Kidney glomerular epithelial cell (primary cell): ENCODE data around the gene NANS.
"Not testable (repeated sequence)": the region's sequence is repeated elsewhere in the genome, so short reads cannot be mapped to it uniquely, and the experiment has no call there.

Experiments
- DNase-seq: peaks from one replicate; lab custom pipeline; 2025; lab: John Stamatoyannopoulos, UW

NANS gene, protein sequence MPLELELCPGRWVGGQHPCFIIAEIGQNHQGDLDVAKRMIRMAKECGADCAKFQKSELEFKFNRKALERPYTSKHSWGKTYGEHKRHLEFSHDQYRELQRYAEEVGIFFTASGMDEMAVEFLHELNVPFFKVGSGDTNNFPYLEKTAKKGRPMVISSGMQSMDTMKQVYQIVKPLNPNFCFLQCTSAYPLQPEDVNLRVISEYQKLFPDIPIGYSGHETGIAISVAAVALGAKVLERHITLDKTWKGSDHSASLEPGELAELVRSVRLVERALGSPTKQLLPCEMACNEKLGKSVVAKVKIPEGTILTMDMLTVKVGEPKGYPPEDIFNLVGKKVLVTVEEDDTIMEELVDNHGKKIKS

DNA sequence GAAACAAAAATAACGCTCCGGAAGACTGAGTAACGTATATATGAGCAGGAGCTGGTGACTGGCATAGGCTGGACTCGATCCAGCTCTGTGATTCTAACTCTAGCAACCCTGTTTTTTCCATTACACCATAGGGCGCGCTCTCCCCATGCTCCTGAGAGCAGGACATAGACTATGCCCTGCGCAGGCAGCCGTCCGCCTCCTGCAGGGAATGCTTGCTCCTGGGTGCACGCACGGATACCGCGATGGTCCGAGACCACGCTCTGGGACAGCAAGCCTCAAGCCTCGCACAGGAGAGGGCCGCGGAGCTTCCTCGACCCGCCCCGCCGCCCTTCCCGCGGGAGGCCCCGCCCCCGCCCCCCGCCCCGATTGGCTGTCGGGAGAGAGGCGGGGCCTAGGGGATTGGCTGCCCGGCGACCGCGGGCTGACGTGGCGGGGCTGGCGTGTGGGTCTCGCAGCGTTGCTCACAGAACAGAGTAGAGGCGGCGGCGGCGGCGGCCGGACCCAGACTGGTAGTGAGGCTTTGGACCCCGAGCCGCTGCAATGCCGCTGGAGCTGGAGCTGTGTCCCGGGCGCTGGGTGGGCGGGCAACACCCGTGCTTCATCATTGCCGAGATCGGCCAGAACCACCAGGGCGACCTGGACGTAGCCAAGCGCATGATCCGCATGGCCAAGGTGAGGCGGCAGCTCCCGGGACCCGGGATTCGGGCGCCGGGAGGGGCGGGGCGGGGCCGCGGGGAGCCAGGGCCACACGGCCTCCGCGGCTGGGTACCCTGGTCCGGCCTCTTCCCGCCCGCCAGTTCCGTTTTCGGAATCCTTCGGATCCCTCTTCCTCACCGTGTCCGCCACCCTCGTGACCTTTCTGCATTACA, at the start of gene NANS:
TSS of gene NANS (plus strand) at position 464 of the 869 bp plus-strand sequence. CDS start at position 541, 77 bp downstream.
- peak; percentile 96 for DNase-seq

- no peak for DNase-seq
These were observed 49.1 kb upstream of the NANS start for GRCh38 chr9:98007251-98007928.

GRCh38 chr9:98008764-98009163, 47.8 kb upstream of the NANS start:
- no peak for DNase-seq

- no peak for DNase-seq
These were observed 47.1 kb upstream of the NANS start for GRCh38 chr9:98009437-98009836.

DNA sequence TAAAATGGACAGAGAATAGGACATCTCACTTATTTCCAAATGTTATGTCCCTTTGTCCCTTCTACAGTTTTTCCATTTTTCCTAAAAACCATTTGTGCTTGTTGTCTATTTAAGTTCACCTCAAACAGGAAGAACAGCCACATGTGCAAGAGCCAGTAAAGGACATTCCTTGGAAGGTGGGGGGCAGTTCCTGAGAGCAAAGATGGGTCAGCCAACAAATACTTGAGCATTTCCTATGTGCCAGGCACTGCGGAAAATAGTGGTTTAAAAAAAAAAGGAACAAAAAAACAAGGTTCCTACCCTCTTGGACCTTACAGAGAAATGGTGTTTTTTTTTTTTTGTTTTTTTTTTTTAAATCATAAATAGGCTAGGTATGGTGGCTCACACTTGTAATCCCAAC, 46.6 kb upstream of the NANS start:
- DNase-seq, result no peak

DNA sequence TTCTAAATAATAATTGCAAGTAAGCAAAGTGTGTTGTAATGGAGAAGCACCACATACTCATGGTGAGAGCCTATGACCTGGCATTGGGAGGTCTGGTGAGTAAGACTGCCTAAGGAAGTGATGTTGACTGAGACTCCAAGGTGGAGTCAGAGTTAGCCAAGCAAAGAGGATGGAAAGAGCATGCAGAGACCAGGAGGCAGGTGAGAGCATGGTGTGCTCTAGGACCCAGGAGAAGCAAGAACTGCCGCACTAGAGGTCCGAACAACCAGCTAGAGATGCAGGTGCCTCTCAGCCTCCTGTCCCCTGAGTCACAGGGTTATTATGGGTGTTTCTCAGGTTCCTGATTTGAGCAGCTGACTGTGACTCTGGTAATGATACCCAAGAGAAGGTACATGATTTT, 46.1 kb upstream of the NANS start:
- peak; percentile 72 for DNase-seq

- no peak for DNase-seq
These were observed 45.4 kb upstream of the NANS start for GRCh38 chr9:98011122-98011521.

DNA sequence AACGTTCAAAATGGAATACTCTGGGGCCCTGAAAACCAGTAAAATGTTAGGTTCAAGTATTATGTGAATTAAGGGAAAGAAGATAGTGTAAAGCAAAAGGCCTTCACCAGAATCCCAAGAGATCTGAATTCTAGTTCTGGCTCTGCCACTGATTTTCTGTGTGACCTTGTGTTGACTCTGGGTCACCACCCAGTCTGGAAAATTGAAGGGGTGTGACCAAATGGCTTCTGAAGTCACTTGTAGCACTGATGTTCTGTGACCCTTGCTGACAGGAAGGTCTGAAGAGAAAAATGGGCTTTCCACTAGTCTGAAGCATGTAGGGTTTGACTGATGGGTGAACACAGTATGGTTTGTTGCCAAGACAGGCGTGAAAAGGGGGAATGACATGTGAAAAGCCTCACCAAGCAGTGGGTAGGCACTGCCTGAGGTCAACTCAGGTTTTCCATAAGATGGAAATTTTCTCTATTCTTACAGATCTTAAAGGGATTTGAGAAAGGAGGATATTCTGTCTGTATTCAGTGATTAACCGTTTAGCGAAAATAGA, 40.3 kb upstream of the NANS start:
- DNase-seq, result no peak

DNA sequence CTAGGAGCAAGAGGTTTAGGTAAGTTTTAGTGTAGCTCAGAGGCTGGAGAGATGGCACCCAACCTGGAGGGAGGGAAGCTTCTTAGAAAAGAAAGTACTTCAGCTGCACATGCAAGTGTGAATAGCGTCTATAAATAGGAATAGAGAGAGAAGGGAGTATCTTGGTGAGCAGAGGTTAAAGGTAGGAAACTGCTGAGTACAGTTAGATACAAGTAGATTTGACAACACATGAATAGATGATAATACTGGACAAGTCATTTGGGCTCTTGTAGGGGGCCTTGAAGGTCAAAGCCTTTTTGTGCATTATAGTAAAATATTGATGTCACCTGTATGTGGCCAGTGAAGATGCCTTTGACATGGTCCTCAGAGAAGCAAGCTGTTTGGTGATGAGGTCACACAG, 39.2 kb upstream of the NANS start:
- DNase-seq, result no peak

GRCh38 chr9:98018347-98018746, 38.2 kb upstream of the NANS start:
- no peak for DNase-seq

- no peak for DNase-seq
These were observed 37.4 kb upstream of the NANS start for GRCh38 chr9:98019098-98019497.

- not testable (repeated sequence) for DNase-seq
These were observed 36.7 kb upstream of the NANS start for GRCh38 chr9:98019869-98020268.

DNA sequence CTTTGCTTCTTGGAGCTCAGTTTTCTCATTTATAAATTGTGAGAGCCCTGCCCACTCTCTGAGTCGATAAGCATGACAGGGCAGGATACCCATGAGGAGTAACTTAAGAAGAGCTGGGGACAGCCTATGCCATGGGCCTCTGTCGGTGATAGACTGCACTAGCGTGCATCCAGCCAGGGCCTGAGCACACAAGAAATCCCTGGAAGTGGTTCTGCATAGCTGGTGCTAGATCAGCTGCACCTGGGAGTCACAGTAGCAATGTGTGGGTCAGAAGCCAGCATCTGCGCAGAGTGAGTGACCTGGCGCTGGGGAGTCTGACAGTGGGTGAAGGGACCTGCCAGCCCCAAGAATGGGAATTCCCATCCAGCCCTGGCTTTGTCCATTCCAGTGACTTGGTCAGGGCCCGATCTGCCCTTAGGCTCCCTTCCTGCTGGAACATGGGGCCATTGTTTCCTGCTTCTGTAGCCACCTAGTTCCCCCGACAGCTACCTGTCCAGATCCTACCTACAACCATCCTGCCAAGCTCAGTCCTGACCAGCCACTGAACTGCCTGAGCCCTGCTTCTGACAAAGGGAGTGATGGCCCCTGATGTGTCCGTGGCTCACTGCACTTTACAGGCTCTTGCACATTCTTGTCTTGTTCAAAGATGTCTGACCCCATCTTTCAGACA, 35.9 kb upstream of the NANS start:
- no peak for DNase-seq

GRCh38 chr9:98021306-98022040, 35.1 kb upstream of the NANS start:
- DNase-seq, result no peak

DNA sequence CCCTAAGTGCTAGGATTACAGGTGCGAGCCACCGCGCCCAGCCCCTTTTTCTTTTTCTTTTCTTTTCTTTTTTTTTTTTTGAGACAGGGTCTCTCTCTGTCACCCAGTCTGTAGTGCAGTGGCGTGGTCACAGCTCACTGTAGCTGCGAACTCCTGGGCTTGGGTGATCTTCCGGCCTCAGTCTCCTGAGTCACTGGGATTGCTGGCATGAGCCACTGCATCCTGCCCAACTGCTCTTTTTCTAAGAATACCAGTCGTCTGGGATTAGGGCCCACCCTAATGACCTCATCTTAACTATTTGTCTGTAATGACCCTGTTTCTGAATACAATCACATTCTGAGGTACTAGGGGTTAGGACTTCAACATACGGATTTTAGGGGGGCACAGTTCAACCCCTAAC, 34.1 kb upstream of the NANS start:
- DNase-seq, result no peak

DNA sequence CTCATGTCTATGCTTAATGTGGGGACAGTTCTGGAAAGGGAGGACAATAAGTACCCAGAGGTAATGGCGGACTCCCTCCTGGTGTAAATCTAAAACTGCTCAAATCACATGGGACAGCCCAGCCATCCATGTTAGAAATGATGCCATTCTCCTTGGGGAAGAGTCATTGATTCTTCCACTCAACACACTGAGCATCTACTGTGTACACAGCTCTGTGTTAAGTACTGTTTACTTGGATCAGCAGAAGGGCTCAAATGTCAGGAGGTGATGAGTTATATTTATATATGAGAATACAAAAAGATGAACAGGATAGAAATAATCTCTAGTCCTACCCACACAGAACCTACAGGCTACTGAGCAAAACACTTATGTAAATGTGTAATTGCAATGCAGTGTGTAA, 31.8 kb upstream of the NANS start:
- no peak for DNase-seq

GRCh38 chr9:98031169-98031568, 25.4 kb upstream of the NANS start:
- DNase-seq, result no peak

DNA sequence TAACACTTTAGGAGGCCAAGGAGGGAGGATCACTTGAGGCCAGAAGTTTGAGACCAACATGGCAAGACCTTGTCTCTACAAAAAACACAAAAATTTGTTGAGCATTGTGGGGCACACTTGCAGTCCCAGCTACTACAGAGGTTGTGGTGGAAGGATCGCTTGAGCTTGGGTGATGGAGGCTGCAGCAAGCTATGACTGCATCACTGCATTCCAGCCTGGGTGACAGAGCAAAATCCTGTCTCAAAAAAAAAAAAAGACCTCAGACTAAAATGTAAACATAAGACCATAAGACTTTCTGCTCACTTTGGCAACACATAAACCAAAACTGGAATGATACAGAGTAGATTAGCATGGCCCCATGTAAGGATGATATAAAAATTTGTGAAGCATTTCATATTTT, 24.6 kb upstream of the NANS start:
- DNase-seq, result no peak

DNA sequence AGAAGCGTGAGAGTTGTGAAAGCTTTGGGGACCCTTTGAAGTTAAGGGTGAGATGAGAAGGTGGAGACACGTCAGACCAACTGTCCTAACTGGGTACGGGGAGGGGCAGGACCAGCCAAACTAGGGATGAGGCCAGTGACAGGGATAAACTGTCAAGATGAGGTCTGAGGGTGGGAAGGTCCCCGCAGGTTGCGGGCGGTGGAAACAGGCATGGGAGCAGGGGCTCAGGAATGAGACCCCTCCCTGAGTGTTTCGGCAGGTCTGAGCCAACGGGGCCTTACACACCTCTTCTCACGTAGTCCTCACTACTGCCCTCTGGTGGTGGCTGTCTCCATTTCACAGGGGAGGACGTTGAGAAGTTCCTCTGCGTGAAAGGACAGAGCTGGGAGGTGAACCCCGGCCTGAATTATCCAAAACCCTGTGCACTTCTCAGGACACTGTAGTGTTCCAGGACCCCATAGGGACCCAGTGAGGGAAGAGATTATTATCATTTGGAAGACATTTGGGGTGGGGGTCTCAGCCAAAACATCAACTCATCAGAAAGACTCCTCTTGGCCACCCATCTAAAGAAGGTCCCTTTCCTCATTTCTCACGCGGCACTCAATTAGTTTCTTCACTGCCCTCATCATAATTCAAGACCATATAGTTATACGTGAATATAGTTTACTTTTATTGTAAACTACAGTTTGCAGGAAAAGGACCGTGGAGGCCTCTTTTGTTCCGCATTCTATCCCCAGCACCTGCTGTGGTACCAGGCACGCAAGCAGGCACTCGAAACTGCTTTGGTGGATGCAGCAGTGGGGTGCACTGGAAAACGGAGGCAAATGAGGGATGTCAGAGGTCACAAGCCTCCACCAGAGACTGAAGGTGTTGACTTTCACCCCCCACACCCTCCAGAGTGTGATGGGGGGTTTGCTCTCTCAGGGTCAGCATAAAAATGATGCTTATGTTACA, 21.7 kb upstream of the NANS start:
- DNase-seq, result no peak

GRCh38 chr9:98037357-98037756, 19.2 kb upstream of the NANS start:
- DNase-seq, result no peak
